ENCODE measurements around the gene NAALADL2.
"Not testable (repeated sequence)": the region's sequence is repeated elsewhere in the genome, so short reads cannot be mapped to it uniquely, and the experiment has no call there.

Gene NAALADL2

GRCh38 chr3:175269394-175269793 is 410.3 kb downstream of the NAALADL2 start:
- CTCF ChIA-PET = no interaction called here
- Mint-ChIP-seq H3K27ac (no peak overlapping the region), H3K9me3 (no peaks in the 10 kb centered on the region), H3K36me3 (no peaks in the 10 kb centered on the region), H3K27me3 (no peaks in the 10 kb centered on the region), H3K4me3 (no peak overlapping the region), H3K4me1 (no peaks in the 10 kb centered on the region)
- no peak for DNase-seq

- CTCF ChIA-PET = no interaction called here
- no peak overlapping the region for H3K4me3 Mint-ChIP-seq
- no peaks in the 10 kb centered on the region for H3K36me3 Mint-ChIP-seq
- no peak overlapping the region for H3K27ac Mint-ChIP-seq
- no peak for DNase-seq
- H3K9me3 Mint-ChIP-seq = no peaks in the 10 kb centered on the region
- no peaks in the 10 kb centered on the region for H3K4me1 Mint-ChIP-seq
- H3K27me3 Mint-ChIP-seq = no peaks in the 10 kb centered on the region
Measured at GRCh38 chr3:175270198-175270837, 411.2 kb downstream of the NAALADL2 start.

- Mint-ChIP-seq H3K4me1 (no peaks in the 10 kb centered on the region), H3K9me3 (no peaks in the 10 kb centered on the region), H3K27ac (no peak overlapping the region), H3K4me3 (no peak overlapping the region), H3K27me3 (no peaks in the 10 kb centered on the region), H3K36me3 (no peaks in the 10 kb centered on the region)
- CTCF ChIA-PET = no interaction called here
- no peak for DNase-seq
Measured at GRCh38 chr3:175270866-175271265, 411.7 kb downstream of the NAALADL2 start.

GRCh38 chr3:175271465-175271864 is 412.3 kb downstream of the NAALADL2 start:
- DNase-seq, H3K27me3 Mint-ChIP-seq, H3K4me3 Mint-ChIP-seq, H3K27ac Mint-ChIP-seq, H3K4me1 Mint-ChIP-seq, CTCF ChIA-PET, H3K36me3 Mint-ChIP-seq, H3K9me3 Mint-ChIP-seq: not testable (repeated sequence)

- Mint-ChIP-seq H3K4me3 (no peak overlapping the region), H3K9me3 (peaks cover 2% of the 10 kb centered on the region), H3K27me3 (no peaks in the 10 kb centered on the region), H3K36me3 (no peaks in the 10 kb centered on the region), H3K4me1 (no peaks in the 10 kb centered on the region), H3K27ac (no peak overlapping the region)
- no peak for DNase-seq
- CTCF ChIA-PET = no interaction called here
Measured at GRCh38 chr3:175272392-175272791, 413.3 kb downstream of the NAALADL2 start.

- Mint-ChIP-seq H3K4me1 (no peaks in the 10 kb centered on the region), H3K9me3 (peaks cover 2% of the 10 kb centered on the region), H3K27ac (no peak overlapping the region), H3K4me3 (no peak overlapping the region), H3K36me3 (no peaks in the 10 kb centered on the region), H3K27me3 (no peaks in the 10 kb centered on the region)
- no peak for DNase-seq
- CTCF ChIA-PET = no interaction called here
Measured at GRCh38 chr3:175273573-175273972, 414.4 kb downstream of the NAALADL2 start.

GRCh38 chr3:175274056-175274455 is 414.9 kb downstream of the NAALADL2 start:
- no peak for DNase-seq
- H3K27me3 Mint-ChIP-seq = no peaks in the 10 kb centered on the region
- no peaks in the 10 kb centered on the region for H3K36me3 Mint-ChIP-seq
- H3K4me3 Mint-ChIP-seq = no peak overlapping the region
- CTCF ChIA-PET = no interaction called here
- no peak overlapping the region for H3K27ac Mint-ChIP-seq
- peaks cover 2% of the 10 kb centered on the region for H3K9me3 Mint-ChIP-seq
- H3K4me1 Mint-ChIP-seq = no peaks in the 10 kb centered on the region

GRCh38 chr3:175274474-175275218 is 415.5 kb downstream of the NAALADL2 start:
- Mint-ChIP-seq H3K9me3 (peaks cover 2% of the 10 kb centered on the region), H3K36me3 (no peaks in the 10 kb centered on the region), H3K4me3 (no peak overlapping the region), H3K27me3 (no peaks in the 10 kb centered on the region), H3K27ac (no peak overlapping the region), H3K4me1 (no peaks in the 10 kb centered on the region)
- CTCF ChIA-PET = no interaction called here
- DNase-seq = no peak

GRCh38 chr3:175278680-175279079 is 419.5 kb downstream of the NAALADL2 start:
- CTCF ChIA-PET = no interaction called here
- H3K4me3 Mint-ChIP-seq = no peak overlapping the region
- no peak overlapping the region for H3K27ac Mint-ChIP-seq
- H3K9me3 Mint-ChIP-seq = peaks cover 2% of the 10 kb centered on the region
- no peaks in the 10 kb centered on the region for H3K27me3 Mint-ChIP-seq
- no peaks in the 10 kb centered on the region for H3K4me1 Mint-ChIP-seq
- H3K36me3 Mint-ChIP-seq = no peaks in the 10 kb centered on the region
- DNase-seq = no peak

GRCh38 chr3:175279457-175279856 is 420.3 kb downstream of the NAALADL2 start:
- DNase-seq = no peak
- Mint-ChIP-seq H3K27me3 (no peaks in the 10 kb centered on the region), H3K4me3 (no peak overlapping the region), H3K36me3 (no peaks in the 10 kb centered on the region), H3K4me1 (no peaks in the 10 kb centered on the region), H3K27ac (no peak overlapping the region), H3K9me3 (peaks cover 2% of the 10 kb centered on the region)
- CTCF ChIA-PET = no interaction called here

- no peaks in the 10 kb centered on the region for H3K27me3 Mint-ChIP-seq
- H3K4me1 Mint-ChIP-seq = no peaks in the 10 kb centered on the region
- peaks cover 2% of the 10 kb centered on the region for H3K9me3 Mint-ChIP-seq
- no peak overlapping the region for H3K4me3 Mint-ChIP-seq
- H3K27ac Mint-ChIP-seq = no peak overlapping the region
- DNase-seq = no peak
- CTCF ChIA-PET = no interaction called here
- H3K36me3 Mint-ChIP-seq = no peaks in the 10 kb centered on the region
Measured at GRCh38 chr3:175279911-175280310, 420.8 kb downstream of the NAALADL2 start.

GRCh38 chr3:175287361-175287963 is 428.3 kb downstream of the NAALADL2 start:
- H3K4me1 Mint-ChIP-seq = no peaks in the 10 kb centered on the region
- no peak for DNase-seq
- H3K4me3 Mint-ChIP-seq = no peak overlapping the region
- no peaks in the 10 kb centered on the region for H3K27me3 Mint-ChIP-seq
- peaks cover 1% of the 10 kb centered on the region for H3K9me3 Mint-ChIP-seq
- H3K36me3 Mint-ChIP-seq = no peaks in the 10 kb centered on the region
- CTCF ChIA-PET = no interaction called here
- no peak overlapping the region for H3K27ac Mint-ChIP-seq

- no peak overlapping the region for H3K4me3 Mint-ChIP-seq
- no peak for DNase-seq
- no peaks in the 10 kb centered on the region for H3K36me3 Mint-ChIP-seq
- H3K9me3 Mint-ChIP-seq = peaks cover 1% of the 10 kb centered on the region
- no peaks in the 10 kb centered on the region for H3K4me1 Mint-ChIP-seq
- H3K27ac Mint-ChIP-seq = no peak overlapping the region
- CTCF ChIA-PET = interaction anchor here (0.6 kb wide), 1 partner anchor 353 kb away, joined by 3 read pairs; no protein-coding TSS in a partner anchor
- no peaks in the 10 kb centered on the region for H3K27me3 Mint-ChIP-seq
Measured at GRCh38 chr3:175288621-175289020, 429.5 kb downstream of the NAALADL2 start.

GRCh38 chr3:175294793-175295192 is 435.7 kb downstream of the NAALADL2 start:
- no peak overlapping the region for H3K27ac Mint-ChIP-seq
- no peaks in the 10 kb centered on the region for H3K36me3 Mint-ChIP-seq
- H3K9me3 Mint-ChIP-seq = no peaks in the 10 kb centered on the region
- no peak for DNase-seq
- H3K27me3 Mint-ChIP-seq = no peaks in the 10 kb centered on the region
- no peaks in the 10 kb centered on the region for H3K4me1 Mint-ChIP-seq
- no peak overlapping the region for H3K4me3 Mint-ChIP-seq
- CTCF ChIA-PET = no interaction called here

Data from activated naive CD4-positive, alpha-beta T cell treated with anti-CD3 and anti-CD28 coated beads, Interleukin-2, amount 10 ng/mL, durations not matched to agents 7 days and 5 days (primary cell).